Stimulated activated CD8-positive, alpha-beta memory T cell treated with anti-CD3 and anti-CD28 coated beads, Interleukin-7, amount 100 ng/mL, for 48 hours (primary cell): Measurements from ENCODE around the gene FAM149B1.

ENCODE experiments used
- DNase-seq, 2 donors: peaks; one replicate each; pipeline ENCODE4 v3.0.0-alpha.2; 2020; ENCODE audit warnings: low read depth in 1 of 2; ENCODE audit errors: extremely low read depth in 1 of 2

Gene FAM149B1

GRCh38 chr10:73172867-73173266 lies 4.9 kb downstream of the FAM149B1 start:
- no peak for DNase-seq

DNA sequence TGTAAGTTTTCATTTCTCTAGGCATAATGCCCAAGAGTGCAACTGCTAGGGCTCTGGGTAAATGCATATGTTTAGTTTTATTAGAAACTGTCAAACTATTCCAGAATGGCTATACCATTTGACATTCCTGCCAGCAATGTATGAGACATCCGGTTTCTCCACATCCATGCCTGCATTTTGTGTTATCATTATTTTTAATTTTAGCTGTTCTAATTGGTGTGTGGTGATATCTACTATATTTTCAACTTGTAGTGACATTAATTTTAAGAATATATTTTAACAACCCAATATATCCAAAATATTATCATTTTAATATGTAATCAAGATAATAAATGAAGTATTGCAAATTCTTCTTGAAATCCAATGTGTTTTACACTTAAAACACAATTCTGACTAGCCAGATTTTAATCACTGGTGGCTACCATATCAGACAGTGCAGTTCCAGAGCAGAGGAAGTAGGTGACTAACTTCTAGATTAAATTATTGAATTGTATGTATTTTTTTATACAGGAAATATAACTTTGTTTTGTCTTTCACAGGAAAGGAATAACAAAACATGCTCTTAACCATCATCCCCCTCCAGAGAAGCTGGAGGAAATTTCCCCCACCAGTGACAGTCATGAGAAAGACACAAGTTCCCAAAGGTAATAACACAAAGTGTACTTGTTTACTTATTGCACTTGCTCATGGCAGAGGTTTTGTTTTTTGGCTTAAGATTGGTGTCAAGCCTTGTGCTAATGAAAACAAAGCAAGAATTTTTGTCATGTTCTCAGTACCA lies 6.4 kb downstream of the FAM149B1 start:
- DNase-seq = no peak

GRCh38 chr10:73182568-73182967 lies 14.6 kb downstream of the FAM149B1 start:
- DNase-seq = no peak

DNA sequence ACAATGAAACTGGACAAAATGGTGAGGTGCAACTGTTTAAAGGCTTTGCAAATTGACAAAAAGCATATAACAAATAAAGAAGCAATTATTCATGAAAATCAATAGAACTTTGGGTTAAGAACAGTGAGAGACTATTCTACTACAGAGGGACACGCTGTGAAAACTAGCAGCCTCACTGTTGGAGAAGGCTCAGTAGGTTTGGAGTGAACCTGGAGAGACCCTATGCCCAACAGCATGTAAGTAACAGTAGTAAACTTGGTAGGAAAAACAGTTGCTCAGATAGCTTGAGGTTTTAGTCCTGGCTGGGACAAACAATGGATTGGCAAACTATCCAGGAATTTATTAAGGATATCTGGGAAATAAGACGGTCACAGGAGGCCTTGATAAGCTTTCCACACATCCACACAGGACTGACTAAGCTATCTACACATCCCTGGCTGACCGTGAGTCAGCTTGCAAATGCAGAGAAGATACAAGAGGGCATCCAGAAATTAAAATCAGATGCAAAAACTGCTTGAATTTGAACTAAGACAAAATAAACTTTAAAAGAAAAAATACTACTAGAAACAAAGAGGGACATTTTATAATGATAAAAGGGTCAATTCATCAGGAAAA lies 15.9 kb downstream of the FAM149B1 start:
- DNase-seq = no peak

DNA sequence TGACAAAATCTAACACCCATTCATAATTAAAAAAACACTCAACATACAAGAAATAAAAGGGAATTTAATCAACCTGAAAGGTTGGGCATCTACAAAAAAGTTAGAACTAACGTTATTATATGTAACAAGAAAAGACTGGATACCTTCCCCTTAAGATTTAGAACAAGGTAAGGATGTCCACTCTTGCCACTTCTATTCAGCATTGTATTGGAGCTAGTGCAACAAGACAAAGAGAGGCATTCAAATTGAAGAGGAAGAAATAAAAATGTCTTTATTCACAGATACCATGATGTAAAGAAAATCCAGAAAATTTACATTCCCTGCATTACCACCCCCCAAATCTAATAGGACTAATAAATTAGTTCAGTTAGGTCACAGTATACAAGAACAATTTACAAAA lies 18.3 kb downstream of the FAM149B1 start:
- no peak for DNase-seq

- no peak for DNase-seq
These were observed 22.3 kb downstream of the FAM149B1 start for GRCh38 chr10:73190188-73190587.

DNA sequence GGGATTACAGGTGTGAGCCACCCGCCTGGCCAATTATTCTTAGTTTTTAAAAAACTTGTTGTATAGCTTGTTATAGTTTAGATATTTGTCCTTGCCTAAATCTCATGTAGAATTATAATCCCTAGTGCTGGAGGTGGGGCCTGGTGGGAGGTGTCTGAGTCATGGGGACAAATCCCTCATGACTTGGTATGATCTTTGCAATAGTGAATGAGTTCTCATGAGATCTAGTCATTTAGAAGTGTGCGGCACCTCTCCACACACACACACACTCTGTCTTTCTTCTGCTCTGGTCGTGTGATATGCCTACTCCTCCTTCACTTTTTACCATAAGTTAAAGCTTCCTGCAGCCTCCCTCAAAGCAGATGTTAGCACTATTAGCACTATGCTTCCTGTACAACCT lies 37.2 kb downstream of the FAM149B1 start:
- DNase-seq = no peak

DNA sequence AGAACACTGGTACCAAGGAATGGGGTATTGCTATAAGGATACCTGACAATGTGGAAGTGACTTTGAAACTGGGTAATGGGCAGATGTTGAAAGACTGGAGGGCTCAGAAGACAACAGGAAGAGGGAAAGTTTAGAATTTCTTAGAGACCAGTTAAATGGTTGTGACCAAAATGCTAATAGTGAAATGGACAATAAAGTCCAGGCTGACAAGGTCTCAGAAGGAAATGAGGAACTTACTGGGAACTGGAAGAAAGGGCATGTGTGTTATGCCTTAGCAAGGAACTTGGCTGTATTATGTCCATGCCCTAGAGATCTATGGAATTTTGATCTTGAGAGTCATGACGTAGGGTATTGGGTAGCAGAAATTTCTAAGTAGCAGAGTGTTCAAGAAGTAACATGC lies 38.0 kb downstream of the FAM149B1 start:
- no peak for DNase-seq

GRCh38 chr10:73206385-73206784 lies 38.5 kb downstream of the FAM149B1 start:
- DNase-seq = no peak

DNA sequence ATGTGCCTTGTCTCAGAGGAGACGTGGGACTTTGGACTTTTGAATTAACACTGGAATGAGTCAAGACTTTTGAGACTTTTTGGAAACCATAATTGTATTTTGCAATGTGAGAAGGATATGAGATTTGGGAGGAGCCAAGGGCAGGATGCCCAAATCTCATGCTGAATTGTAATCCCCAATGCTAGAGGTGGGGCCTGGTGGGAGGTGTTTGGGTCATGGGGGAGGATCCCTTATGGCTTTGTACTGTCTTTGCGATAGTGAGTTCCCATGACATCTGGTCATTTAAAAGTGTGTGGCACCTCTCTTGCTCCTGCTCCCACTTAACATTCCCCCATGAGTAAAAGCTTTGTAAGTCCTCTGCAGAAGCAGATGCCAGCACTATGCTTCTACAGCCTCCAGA lies 40.0 kb downstream of the FAM149B1 start:
- no peak for DNase-seq

- DNase-seq = no peak
These were observed 41.8 kb downstream of the FAM149B1 start for GRCh38 chr10:73209705-73210104.

DNA sequence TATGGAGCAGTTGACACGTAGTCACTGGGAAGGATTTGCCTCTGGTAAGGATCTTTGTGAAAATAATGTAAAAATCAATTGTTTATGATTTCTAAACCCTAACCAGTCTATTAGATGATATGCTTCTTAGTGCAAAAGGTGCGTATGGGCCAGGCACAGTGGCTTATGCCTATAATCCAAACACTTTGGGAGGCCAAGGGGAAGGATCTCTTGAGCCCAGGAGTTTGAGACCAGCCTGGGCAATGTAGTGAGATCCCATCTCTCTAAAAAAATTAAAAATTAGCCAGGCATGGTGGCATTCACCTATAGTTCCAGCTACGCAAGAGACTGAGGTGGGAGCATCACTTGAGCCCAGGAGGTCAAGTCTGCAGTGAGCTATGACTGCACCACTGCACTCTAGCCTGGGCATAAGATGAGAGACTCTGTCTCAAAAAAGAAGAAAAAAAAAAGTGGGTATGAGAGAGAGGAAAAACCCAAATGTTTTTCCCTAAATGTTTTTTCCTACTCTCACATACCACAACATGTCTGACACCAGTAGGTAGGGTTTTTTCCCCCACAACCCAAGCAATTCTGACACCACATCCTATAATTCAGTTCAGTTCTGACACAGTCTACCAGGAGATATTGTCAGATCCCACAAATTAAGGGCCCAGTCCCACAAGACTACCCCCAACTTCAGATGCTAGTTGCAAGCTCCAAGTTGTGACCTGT lies 42.6 kb downstream of the FAM149B1 start:
- no peak for DNase-seq

GRCh38 chr10:73211106-73211811 lies 43.3 kb downstream of the FAM149B1 start:
- DNase-seq = no peak

GRCh38 chr10:73215749-73216148 lies 47.8 kb downstream of the FAM149B1 start:
- no peak for DNase-seq

DNA sequence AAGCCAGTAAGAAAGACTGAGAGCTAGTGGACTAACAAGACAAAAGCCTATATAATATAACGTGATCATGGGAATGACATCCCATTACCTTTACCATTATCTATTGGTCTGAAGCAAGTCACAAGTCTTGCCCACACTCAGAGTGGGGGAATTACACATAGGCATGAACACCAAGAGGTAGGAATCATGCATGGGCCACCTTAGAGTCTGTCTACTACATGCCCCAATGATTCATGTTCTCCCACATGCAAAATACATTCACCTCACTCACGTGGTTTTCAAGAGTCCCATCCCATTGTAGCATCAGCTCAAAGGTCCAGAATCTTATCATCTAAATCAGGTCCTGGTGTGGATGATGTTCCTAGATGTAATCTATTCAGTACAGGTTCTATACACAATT lies 49.7 kb downstream of the FAM149B1 start:
- DNase-seq = no peak

DNA sequence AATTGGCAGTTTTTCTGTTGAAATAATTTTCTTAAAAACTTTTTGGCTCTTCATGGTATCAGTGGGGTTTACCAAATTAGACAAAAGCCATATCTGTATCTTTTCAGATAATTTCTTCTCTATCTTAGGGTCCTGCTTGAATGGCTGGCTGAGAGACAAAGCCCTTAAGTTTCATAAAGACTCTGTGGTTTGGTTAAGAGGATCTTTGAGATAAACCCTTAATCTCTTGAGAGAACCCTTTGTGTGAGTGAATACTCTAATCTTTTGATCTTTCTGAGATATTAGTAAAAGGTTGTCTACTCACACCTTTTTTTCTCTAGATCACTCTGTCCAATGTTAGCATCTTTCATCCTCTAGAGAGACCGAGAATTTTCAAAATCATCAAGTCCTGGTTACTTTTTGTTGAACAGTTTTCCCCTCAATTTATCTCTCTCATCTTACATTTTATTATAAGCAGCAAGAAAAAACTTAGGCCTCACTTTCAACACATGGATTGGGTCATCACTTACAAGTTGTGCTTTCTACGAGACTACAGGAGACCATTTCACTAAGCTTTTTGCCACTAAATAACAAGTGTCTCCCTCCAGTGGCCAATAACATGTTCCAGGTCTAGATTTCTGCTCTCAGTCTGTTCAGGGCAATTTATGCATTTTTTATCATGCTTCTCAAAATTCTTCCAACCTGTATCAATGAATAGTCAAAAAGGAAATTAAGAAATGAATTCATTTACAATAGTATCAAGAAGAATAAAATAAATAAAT lies 50.7 kb downstream of the FAM149B1 start:
- no peak for DNase-seq

- no peak for DNase-seq
These were observed 51.5 kb downstream of the FAM149B1 start for GRCh38 chr10:73219384-73219783.

- DNase-seq = no peak
These were observed 53.1 kb downstream of the FAM149B1 start for GRCh38 chr10:73220989-73221388.

DNA sequence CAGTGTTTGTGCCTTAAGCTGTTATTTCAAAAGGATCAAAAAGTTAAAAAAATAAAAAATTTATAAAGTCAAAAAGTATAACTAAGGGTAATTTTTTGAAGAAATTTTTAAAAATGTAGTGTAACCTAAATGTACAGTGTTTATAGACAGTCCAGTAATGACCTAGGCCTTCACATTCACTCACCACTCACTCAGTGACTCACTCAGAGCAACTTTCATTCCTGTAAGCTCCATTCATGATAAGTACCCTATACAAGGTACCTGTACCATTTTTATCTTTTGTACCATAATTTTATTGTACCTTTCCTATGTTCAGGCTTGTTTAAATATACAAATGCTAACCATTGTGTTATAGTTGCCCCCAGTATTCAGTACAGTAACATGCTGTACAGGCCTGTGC lies 57.6 kb downstream of the FAM149B1 start:
- no peak for DNase-seq

DNA sequence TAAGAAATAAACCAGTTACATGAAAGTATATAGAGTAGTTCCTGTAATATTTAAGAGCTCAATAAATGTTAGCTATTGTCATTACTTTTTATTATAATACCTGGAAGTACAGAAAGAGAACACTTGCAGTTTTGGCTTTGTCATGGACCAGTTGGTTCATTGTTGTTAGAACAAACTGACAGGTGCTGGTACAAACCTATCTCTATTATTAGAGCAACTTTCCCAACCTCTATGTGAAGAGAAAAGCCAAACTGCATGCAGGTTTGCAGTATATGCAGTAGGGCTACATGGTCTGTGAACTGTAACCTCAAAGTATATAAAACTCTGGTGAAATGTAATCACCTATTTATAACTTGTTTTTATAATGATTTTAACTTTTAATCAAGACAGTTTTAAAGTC lies 58.7 kb downstream of the FAM149B1 start:
- DNase-seq = no peak

DNA sequence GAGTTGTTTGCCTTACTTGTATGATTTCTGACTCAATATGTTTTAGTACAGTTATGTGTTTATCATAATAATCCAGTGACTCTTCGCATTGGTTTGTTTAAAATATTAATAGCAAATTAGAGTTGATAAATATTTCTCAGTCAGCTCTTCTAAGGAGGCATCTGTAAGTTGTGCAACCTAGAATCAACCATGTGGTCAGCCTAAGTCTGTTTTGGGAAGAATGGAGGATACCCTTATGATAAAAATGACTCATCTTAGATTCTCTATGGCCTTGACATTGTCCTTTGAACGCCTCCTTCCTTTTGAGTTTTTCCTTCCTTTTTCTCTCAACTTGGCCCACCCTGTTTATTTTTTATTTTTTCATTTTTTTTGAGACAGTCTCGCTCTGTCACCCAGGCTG lies 60.3 kb downstream of the FAM149B1 start:
- DNase-seq = no peak
